Anterior cingulate cortex (tissue), 58 donors: ENCODE data around the gene NPC1.
"Not testable (repeated sequence)": the region's sequence is repeated elsewhere in the genome, so short reads cannot be mapped to it uniquely, and the experiment has no call there.

Experiments used
- DNase-seq, 58 donors: peaks; one replicate each; lab custom pipeline; 2025; lab: John Stamatoyannopoulos, UW

The NPC1 gene

DNA sequence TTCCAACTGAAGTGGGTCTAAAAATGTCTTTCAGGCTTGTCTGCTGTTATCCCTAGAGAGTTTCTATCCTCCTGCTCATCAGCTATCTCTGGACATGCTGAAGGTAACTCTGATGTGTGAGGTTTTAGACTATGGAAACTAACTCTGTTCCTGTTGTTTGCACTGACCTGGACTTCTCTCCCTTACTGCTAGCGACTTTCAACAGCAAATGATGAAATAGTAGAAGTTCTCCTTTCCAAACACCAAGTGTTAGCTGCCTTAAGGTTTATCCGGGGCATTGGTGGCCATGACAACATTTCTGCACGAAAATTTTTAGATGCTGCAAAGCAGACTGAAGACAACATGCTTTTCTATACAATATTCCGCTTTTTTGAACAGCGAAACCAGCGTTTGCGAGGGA is 56.1 kb downstream of the NPC1 start:
- DNase-seq, result no peak

DNA sequence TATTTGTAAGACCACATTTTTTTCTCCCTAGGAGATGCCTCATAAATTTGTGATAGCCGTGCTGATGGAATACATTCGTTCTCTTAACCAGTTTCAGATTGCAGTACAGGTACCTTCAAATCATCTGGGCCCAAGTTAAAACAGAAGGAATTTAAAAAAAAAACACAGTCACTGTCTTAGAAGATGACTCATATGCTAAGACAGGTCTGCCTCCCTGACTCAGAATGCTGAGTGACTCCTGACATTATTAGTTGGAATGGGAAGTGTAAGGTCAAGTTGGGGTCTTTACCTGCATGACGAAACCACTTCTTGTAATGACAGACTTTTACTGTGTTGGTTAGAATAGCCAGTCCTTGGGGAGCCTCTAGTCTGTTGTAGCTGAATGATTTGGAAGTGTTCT is 56.7 kb downstream of the NPC1 start:
- DNase-seq, result no peak

DNA sequence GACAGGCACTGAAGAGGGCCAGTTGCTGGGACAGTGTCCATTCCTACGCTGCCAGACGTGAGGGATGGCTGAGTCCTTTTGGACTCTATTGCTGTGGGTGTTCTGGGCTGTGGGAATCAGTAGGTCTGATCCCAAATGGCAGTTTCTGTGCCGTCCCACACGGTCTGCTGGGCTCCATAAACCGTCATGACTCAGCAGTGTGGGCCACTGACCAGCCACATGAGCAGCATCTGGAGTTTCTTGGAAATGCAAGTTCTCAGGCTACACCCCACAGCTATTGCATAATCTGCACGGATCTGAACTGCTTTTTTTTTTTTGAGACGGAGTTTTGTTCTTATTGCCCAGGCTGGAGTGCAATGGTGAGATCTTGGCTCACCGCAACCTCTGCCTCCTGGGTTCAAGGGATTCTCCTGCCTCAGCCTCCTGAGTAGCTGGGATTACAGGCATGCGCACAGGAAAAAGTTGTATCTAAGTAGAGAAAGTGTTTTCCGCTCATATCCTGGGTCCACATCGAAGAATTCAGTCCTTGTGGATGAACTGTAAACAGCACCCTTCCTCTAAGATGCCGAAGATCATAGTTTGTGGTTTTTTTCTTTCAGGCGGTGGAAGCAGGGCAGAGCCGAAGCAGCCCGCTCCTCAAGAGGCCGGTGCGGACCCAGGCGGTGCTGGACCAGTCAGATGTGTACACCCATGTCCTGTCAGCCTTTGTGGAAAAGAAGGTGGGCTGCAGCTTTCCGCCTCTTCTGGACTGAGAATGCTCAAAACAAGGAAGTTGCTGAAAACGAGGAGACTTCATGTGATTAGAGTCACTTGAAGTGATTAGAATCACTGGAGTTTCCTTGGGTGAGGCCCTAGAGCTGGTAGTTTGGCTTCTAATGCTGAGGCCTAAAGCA is 57.5 kb downstream of the NPC1 start:
- peak in 5 of 58 donors; percentile 7 to 52 (median 25) for DNase-seq

DNA sequence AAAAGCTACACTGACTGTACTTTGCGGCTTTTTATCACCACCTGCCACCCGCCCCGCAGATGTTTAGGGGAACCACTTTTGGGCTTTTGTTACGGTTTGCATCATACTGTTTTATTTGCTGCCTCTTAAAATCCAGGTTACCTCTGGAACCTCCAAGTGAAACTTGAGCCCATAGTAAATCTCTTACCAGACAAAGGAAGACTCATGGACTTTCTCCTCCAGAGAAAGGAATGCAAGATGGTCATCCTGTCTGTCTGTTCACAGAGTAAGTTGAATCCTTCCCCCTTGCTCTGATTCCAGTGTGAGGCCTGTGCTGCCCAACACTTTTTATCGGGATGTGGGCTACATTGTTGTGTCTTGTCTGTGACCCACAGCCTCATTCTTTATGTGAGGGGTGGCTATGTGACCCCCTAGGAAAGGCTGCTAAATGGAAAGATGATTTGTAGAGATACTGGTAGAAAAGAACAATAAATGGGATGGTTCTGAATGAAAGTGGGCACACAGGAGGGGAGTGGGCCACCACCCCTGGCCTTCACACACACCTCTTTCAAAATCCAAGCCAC is 59.7 kb downstream of the NPC1 start:
- DNase-seq, result no peak

DNA sequence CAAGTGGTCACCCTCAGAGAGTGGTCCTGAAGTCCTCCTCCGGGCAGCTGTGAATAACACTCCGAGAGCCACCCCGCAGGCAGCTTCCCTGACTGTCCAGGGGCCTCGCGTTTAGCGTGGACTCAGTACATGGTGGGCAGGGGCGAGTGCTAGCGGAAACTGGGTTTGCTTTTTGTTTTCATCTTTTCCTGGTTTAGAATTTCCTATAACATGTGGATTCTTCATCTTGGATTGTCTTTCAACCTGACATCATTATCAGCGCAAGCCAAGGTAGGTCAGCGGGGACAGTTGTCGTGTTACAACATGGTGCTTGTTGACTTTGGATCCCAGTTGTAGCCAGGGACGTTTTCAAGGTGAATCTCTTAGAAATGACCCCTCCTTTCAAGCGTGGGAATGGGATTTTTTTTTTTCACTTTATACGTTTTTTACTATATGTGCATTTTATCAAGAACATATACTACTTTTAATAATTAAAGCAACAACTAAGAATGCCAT is 62.0 kb downstream of the NPC1 start:
- DNase-seq, result no peak

DNA sequence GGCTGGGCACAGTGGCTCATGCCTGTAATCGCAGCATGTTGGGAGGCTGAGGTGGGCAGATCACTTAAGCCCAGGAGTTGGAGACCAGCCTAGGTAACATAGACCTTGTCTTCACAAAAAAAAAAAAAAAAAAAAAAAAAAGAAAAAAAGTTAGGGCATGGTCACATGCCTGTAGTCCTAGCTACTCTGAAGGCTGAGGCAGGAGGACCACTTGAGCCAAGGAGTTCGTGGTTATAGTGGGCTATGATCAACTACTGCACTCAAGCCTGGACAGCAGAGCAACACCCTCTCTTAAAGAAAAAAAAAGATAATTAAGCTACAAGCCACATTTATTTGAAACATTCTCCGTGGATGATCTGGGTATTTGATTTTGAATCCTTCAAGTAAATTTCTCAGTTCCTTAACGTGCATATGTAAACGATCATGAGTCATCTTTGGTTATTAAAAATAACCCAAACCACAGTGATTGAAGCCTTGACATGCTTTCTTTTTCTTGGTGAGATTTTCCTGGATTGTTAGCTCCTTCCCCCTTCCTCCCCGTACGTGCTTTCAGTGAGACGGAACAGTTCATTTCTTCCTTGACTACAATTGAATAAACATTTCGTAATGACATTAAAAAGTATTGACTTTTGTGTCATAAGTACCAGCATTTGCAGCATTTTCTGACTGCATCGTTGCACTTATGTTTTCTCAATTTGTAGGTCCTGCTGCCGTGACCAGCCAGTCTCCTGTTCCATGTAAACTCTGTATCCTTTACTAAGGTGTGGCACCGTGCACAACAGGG is 62.7 kb downstream of the NPC1 start:
- no peak for DNase-seq

DNA sequence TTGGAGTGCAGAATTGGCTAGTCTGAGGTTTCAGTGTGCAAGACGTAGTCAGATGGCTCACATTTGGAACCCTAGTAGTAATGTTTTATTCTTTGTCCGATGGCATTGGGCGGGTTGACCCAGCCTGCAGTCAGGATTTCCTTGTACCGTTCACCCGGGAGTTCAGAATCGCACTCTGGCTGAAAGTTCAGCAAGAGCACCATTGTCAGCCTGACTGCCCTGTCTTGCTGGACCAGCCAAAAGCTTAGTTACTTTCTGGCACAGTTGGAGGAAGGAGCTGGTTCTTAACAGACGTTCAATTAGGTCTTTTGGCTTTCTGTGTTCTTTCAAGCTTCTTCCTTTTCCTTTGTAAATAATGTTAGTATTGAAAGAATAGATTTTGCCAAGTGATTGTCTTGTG is 64.4 kb downstream of the NPC1 start:
- peak in 6 of 58 donors; percentile 17 to 48 (median 27) for DNase-seq

DNA sequence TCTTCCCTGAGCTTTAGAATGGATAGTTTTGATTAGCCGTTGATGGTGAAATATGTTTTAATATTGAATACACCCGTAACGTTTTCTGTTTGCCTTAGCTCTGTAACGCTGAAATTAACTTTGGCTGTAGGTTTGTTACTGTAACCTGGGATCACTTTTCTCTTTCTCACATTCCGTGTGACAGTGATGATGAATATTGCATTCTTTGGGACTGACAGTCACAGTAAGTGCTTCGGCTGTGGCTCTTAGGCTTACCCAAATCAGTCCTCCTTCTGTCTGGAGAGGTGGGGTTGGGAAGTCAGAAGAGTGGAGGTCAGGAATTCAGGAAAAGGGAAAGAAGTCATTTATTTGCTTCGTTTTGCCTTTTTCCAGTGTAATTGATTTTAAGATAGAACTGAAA is 65.0 kb downstream of the NPC1 start:
- DNase-seq, result no peak

DNA sequence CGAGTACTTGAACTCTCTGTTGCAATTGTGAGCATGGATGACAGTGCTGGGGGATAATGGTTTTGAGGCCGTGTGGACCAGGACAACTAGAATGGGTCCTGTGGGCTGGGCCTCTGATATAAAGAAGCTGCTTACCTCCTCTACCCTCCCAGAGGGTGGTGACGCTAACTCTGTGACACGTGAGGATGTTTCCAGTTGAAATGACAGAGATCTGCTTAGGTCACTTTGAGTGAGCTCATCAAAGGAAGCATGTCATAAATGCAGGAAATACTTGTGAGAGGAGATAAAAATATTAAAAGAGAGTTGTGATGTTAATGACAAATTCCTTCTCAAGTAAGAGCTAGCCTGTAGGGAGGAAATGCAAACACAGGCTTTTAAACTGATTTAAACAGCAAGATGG is 66.6 kb downstream of the NPC1 start:
- DNase-seq, result no peak

DNA sequence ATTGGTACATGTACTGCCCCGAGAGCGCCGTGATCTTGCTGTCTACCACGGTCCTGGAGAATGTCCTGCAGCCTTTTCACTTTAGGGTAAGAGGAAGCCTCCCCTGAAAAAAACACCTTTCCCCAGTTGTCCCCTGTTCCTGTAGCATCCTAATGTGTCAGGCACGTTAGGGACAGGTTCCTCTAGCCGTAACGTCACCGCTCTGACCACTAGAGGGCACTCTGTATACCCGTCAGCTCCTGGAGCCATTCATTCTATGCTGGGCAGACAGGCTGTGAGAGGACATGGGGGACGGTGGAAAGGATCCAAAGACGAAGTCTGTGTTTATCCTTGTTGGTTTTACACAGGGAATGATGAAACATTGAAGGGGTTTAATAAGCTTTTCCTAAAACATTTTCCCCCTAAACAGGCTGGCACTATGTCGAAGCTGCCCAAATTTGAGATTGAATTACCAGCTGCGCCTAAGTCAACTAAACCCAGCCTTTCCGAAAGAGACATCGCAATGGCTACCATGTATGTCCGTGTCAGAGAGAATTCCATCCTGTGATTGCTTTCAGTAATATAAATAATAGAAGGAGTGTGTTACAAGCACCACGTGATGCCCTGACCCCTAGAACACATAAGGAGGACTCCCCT is 70.3 kb downstream of the NPC1 start:
- DNase-seq, result peak in 54 of 58 donors; percentile 2 to 89 (median 68)

DNA sequence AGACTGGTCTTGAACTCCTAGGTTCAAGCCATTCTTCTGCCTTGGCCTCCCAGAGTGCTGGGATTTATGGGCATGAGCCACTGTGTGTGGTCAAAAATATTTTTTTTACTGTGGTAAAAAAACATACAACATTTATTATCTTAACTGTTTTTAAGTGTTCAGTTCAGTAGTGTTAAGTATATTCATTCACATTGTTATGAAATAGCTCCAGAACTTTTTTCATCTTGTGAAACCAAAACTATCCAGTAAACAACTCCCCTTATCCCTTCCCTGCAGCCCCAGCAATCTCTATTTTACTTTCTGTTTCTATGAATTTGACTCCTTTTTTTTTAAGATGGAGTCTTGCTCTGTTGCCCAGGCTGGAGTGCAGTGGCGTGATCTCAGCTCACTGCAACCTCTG is 73.7 kb downstream of the NPC1 start:
- no peak for DNase-seq

DNA sequence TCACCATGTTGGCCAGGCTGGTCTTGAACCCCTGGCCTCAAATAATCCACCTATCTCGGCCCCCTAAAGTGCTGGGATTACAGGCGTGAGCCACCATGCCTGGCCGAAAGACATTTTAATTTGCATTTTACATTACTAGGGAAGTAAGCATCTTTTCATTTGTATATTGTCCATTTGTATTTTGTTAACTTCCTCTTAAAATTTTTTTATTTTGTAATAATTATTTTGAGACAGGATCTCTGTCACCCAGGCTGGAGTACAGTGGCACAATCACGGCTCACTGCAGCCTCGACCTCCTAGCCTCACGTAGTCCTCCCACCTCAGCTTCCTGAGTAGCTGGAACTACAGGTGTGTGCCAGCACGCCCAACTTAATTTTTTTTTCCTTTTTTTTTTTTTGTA is 74.1 kb downstream of the NPC1 start:
- not testable (repeated sequence) for DNase-seq

DNA sequence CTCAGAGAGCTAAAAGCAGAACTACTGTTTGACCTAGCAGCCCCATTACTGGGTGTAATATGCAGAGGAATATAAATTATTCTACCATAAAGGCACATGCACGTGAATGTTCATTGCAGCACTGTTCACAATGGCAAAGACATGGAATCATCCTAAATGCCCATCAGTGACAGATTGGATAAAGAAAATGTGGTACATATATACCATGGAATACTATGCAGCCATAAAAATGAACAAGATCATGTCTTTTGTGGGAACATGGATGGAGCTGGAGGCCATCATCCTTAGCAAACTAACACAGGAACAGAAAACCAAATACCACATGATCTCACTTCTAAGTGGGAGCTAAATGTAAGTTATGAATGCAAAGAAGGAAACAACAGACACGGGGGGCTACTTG is 75.4 kb downstream of the NPC1 start:
- DNase-seq, result not testable (repeated sequence)

DNA sequence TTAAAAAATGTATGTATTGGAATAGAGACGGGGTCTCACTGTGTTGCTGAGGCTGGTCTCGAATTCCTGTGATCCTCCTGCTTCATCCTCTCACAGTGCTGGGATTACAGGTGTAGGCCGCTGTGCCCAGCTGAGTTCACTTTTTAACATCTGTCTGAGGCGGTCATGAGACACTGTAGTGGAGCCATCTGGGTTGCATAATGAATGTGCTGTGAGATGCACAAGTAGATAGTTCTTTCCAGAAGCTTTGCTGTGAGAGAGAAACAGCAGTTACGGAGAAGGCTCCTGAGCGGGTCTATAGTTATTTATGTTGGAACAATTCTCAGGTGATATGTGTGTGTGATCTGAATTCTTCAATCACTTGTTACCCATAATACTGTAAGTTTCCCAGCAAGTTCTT is 79.9 kb downstream of the NPC1 start:
- DNase-seq, result peak in 2 of 58 donors; percentile 7 to 17

DNA sequence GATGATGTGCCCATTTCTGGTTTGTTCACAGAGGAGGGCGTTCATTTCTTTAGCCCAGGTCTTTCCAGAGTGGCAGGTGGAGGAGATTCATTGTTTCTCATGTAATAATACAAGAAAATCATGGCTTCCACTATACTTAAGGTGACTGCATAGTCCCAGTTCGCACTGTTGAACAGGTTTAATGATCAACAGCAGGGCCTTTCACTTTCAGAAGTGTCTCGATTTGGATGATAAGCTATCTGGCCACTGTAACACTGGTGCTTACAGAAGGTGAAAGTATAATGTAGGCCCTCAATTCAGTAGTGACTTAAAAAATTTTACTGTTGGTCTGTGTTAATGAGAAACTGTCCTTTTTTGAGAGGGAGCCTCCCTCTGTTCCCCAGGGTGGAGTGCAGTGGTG is 81.6 kb downstream of the NPC1 start:
- no peak for DNase-seq

DNA sequence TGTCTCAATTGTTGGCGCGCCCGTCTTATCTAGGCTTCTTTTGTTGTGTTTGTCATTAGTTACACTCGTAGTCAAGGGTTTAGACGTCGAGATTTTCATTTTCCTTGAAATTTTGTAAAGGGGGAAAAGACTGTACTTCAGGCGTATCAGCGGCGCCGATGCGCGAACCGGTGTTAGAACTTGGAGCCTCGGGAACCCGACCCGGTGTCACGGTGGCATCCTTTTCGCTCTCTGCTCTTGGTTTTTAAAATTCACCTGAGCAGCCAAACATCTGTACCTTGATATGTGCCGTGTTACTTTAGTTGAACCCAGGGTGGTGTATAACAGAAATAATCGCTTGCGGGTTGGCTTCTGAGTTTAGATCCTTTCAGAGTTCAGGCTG is 82.4 kb downstream of the NPC1 start:
- DNase-seq, result no peak

DNA sequence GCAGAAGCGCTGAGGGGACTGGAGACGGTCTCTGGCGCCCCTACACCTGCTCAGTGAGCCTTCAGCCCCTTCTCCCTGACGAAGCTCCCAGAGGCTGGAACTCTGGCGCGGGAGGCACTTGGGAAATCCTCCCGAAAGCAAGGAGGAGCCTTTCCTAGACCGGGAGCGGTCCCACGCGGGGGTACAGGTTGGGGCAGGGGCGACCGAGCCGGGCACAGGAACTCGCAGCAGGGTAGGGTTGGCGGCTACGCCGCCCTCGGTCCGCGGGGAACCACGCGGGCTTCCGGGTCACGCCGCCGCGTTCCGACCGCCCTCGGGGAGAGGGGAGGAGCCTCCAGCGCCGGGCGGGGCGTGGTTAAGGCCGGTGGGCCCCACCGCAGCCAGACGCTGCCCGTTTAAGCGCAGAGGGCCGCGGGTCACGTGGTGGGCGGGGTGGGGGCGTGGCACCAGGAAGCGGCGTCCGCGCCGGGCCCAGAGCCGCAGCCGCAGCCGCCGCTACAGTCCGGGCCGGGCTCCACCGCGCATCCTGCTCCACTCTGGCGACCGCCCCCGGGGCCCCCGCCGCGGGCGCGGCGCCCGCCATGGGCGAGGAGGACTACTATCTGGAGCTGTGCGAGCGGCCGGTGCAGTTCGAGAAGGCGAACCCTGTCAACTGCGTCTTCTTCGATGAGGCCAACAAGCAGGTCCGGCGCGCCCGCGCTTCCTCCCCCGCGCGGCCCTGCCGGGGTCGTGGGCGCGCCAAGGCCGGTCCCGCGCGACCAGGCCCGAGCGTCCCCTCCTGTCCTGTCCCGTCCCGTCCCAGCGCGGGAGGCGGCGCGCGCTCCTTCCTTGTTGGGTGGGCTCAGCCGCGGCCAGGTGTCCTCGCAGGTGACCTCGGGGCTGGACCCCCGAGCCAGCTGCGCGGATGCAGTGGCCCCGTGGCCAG is 83.0 kb downstream of the NPC1 start, which contains the start of gene RMC1:
Gene RMC1, plus strand, starts transcription at position 474 of the 925 bp plus-strand sequence. Its CDS starts 108 bp downstream, at position 582.
- DNase-seq, result peak; percentile 45 to 98 (median 93)

DNA sequence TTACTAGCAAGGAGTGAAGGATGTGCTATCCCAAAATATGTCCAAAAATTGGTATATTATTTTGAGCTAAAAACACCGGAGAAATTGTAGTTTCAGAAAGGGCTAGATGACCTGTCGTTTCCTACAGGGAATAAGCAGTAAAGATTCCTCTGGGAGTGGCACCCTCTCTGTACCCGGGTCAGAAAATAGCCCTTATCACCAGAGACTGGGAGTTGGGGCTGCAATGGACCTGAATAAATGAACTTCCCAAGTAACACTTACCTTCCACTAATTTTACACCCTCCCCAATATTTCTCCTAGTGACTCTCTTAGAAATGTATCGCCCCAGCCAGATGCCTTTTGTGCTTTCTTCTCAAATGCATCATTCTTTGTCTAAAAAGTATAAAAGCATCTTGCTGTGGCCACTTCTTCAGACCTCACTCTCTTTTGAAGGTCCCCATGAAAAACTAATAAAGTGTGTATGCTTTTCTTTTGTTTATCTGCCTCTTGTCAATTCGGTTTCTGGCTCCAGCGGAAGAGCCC is 83.7 kb downstream of the NPC1 start:
- DNase-seq, result no peak

DNA sequence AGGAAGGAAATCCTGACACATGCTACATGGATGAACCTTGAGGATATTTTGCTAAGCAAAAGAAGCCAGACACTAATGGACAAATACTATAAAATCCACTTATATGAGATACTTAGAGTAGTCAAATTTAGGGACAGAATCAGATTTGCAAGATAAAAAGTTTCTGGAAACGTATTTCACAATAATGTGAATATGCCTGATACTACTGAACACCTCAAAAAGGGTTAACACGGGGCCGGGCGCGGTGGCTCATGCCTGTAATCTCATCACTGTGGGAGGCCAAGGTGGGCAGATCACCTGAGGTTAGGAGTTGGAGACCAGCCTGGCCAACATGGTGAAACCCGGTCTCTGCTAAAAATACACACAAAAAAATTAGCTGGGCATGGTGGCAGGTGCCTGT is 84.7 kb downstream of the NPC1 start:
- DNase-seq, result no peak
